H9 (cell line): ENCODE data around the gene CHIT1. TPM values are rescaled to one million over a fixed set of nuclear protein-coding genes. Genes with fewer than 3 reads are reported as not detected.

Source experiments
- DNase-seq: peaks from one replicate; pipeline ENCODE4 v3.0.0-alpha.2; 2017
- H2AFZ ChIP-seq: one replicate; pipeline ENCODE4 v1.6.1; 2013; ENCODE audit warnings: mild to moderate bottlenecking, low read length, control low read depth, moderate library complexity
- H2AK5ac ChIP-seq: 2 replicates; pipeline ENCODE4 v1.6.1; 2013; ENCODE audit warnings: low read length, control low read depth, mixed read lengths; ENCODE audit not compliant: insufficient read length
- H2BK120ac ChIP-seq: one replicate; pipeline ENCODE4 v1.6.1; 2013; ENCODE audit warnings: low read depth, mild to moderate bottlenecking, low read length, control low read depth, inconsistent platforms; ENCODE audit not compliant: poor library complexity, severe bottlenecking
- H2BK12ac ChIP-seq: 2 replicates; pipeline ENCODE4 v1.6.1; 2013; ENCODE audit warnings: low read length, control low read depth, mixed read lengths, low read depth; ENCODE audit not compliant: insufficient read length
- H2BK15ac ChIP-seq: 2 replicates; pipeline ENCODE4 v1.6.1; 2013; ENCODE audit warnings: low read depth, low read length, control low read depth
- H2BK20ac ChIP-seq: one replicate; pipeline ENCODE4 v1.6.1; 2013; ENCODE audit warnings: low read depth, mild to moderate bottlenecking, low read length, control low read depth, inconsistent platforms; ENCODE audit not compliant: poor library complexity, severe bottlenecking
- H2BK5ac ChIP-seq: 2 replicates; pipeline ENCODE4 v1.6.1; 2013; ENCODE audit warnings: low read length, control low read depth, mixed read lengths; ENCODE audit not compliant: insufficient read length
- H3K14ac ChIP-seq: 2 replicates; pipeline ENCODE4 v1.6.1; 2013; ENCODE audit warnings: low read length, control low read depth; ENCODE audit not compliant: insufficient read depth
- H3K18ac ChIP-seq: 2 replicates; pipeline ENCODE4 v1.6.1; 2013; ENCODE audit warnings: low read depth, mild to moderate bottlenecking, mixed read lengths, low read length, control low read depth; ENCODE audit not compliant: insufficient read length
- H3K23ac ChIP-seq: 2 replicates; pipeline ENCODE4 v1.6.1; 2013; ENCODE audit warnings: low read length, control low read depth, mixed read lengths, low read depth; ENCODE audit not compliant: insufficient read length
- H3K23me2 ChIP-seq: 2 replicates; pipeline ENCODE4 v1.6.1; 2013; ENCODE audit warnings: low read depth, mild to moderate bottlenecking, mixed read lengths, low read length, control low read depth; ENCODE audit not compliant: insufficient read length, poor library complexity, severe bottlenecking
- H3K27ac ChIP-seq: 2 replicates; pipeline ENCODE4 v1.5.1; 2013; ENCODE audit warnings: low read length, control low read depth, mixed read lengths, low read depth; ENCODE audit not compliant: insufficient read length
- H3K27me3 ChIP-seq: 2 replicates; pipeline ENCODE4 v1.6.1; 2013; ENCODE audit warnings: low read length, control low read depth, inconsistent platforms; ENCODE audit not compliant: insufficient read depth
- H3K4ac ChIP-seq: 2 replicates; pipeline ENCODE4 v1.6.1; 2013; ENCODE audit warnings: low read depth, mild to moderate bottlenecking, control low read depth, inconsistent platforms, low read length, moderate library complexity
- H3K4me1 ChIP-seq: 2 replicates; pipeline ENCODE4 v1.6.1; 2013; ENCODE audit warnings: low read length, control low read depth, inconsistent platforms; ENCODE audit not compliant: insufficient read depth
- H3K4me2 ChIP-seq: 2 replicates; pipeline ENCODE4 v1.6.1; 2013; ENCODE audit warnings: low read length, control low read depth, mixed read lengths; ENCODE audit not compliant: insufficient read length, insufficient read depth
- H3K56ac ChIP-seq: 2 replicates; pipeline ENCODE4 v1.6.1; 2013; ENCODE audit warnings: low read depth, mild to moderate bottlenecking, mixed read lengths, low read length, control low read depth; ENCODE audit not compliant: insufficient read length
- H3K79me1 ChIP-seq: 2 replicates; pipeline ENCODE4 v1.6.1; 2013; ENCODE audit warnings: low read depth, mild to moderate bottlenecking, moderate library complexity, low read length, control low read depth, inconsistent platforms; ENCODE audit not compliant: insufficient read depth, poor library complexity, severe bottlenecking
- H3K79me2 ChIP-seq: 2 replicates; pipeline ENCODE4 v1.6.1; 2013; ENCODE audit warnings: low read length, control low read depth, inconsistent platforms; ENCODE audit not compliant: insufficient read depth
- H3K9ac ChIP-seq: 2 replicates; pipeline ENCODE4 v1.6.1; 2013; ENCODE audit warnings: low read length, control low read depth, mixed read lengths; ENCODE audit not compliant: insufficient read length; ENCODE audit errors: extremely low read depth
- H3K9me3 ChIP-seq: one replicate; pipeline ENCODE4 v1.6.1; 2013; ENCODE audit warnings: low read depth, low read length, inconsistent platforms; ENCODE audit not compliant: control insufficient read depth
- H3T11ph ChIP-seq: one replicate; pipeline ENCODE4 v1.6.1; 2013; ENCODE audit warnings: mild to moderate bottlenecking, low read length, control low read depth, inconsistent platforms
- H4K20me1 ChIP-seq: one replicate; pipeline ENCODE4 v1.6.1; 2013; ENCODE audit not compliant: control insufficient read depth, insufficient read length, insufficient read depth
- H4K5ac ChIP-seq: 2 replicates; pipeline ENCODE4 v1.6.1; 2013; ENCODE audit warnings: low read depth, mild to moderate bottlenecking, mixed read lengths, low read length, control low read depth; ENCODE audit not compliant: insufficient read length
- H4K8ac ChIP-seq: replicated peaks from 2 replicates; pipeline ENCODE4 v1.6.1; 2013; ENCODE audit warnings: low read length, control low read depth, mixed read lengths, low read depth; ENCODE audit not compliant: insufficient read length
- H4K91ac ChIP-seq: 2 replicates; pipeline ENCODE4 v1.6.1; 2013; ENCODE audit warnings: low read depth, mild to moderate bottlenecking, moderate library complexity, mixed read lengths, low read length, control low read depth; ENCODE audit not compliant: insufficient read length
- H3K27ac Mint-ChIP-seq, 3 experiments: 2 replicates in 2 of 3; 3 replicates in 1 of 3; pipeline ENCODE4 v1.8.0; 2020 to 2021; ENCODE audit warnings: mixed read lengths in 3 of 3, mild to moderate bottlenecking in 1 of 3, moderate library complexity in 1 of 3
- H3K27me3 Mint-ChIP-seq: 2 replicates; pipeline ENCODE4 v1.8.0; 2021; ENCODE audit warnings: low read depth, mild to moderate bottlenecking, moderate library complexity, mixed read lengths
- H3K36me3 Mint-ChIP-seq, 3 experiments: 2 replicates in 2 of 3; 3 replicates in 1 of 3; pipeline ENCODE4 v1.8.0; 2020 to 2021; ENCODE audit warnings: low read depth in 3 of 3, mixed read lengths in 3 of 3; ENCODE audit not compliant: insufficient read depth in 1 of 3
- H3K4me1 Mint-ChIP-seq, 2 experiments: 2 replicates each; pipeline ENCODE4 v1.8.0; 2020; ENCODE audit warnings: mixed read lengths in 2 of 2
- H3K4me3 Mint-ChIP-seq, 2 experiments: 2 replicates in 1 of 2; 3 replicates in 1 of 2; pipeline ENCODE4 v1.8.0; 2020 to 2021; ENCODE audit warnings: mild to moderate bottlenecking in 2 of 2, mixed read lengths in 2 of 2, moderate library complexity in 1 of 2
- H3K9me3 Mint-ChIP-seq, 2 experiments: 2 replicates in 1 of 2; 3 replicates in 1 of 2; pipeline ENCODE4 v1.8.0; 2020; ENCODE audit warnings: mild to moderate bottlenecking in 2 of 2, mixed read lengths in 2 of 2, moderate library complexity in 1 of 2
- CTCF ChIP-seq: fragments of 200-600 bp; sonication (generic); conservative IDR thresholded peaks from 3 replicates; pipeline ENCODE4 v1.8.0; 2021; ENCODE audit warnings: antibody characterized with exemption, mild to moderate bottlenecking
- WGBS: extraction: QIAGEN DNeasy Blood & Tissue Kit; methylation state at CpG from one replicate; pipeline ENCODE4 v1.1.7; 2013; ENCODE audit warnings: missing lambda C conversion rate, low lambda C conversion rate, mixed read lengths; ENCODE audit not compliant: insufficient read length; ENCODE audit errors: extremely low coverage; 5-methylcytosine and 5-hydroxymethylcytosine counted together
- total RNA-seq: library from RNA; stranded (reverse); gene quantifications from 2 replicates; pipeline ENCODE4 v1.2.1, GENCODE V29; 2021

The CHIT1 gene
- total RNA-seq, 1 experiment from 2014 or later, result not detected

GRCh38 chr1:203251466-203251865 lies 22.0 kb upstream of the CHIT1 start:
- Histone ChIP-seq H3K23ac (no peak overlapping the region), H3K18ac (no peak overlapping the region), H3K4ac (no peak overlapping the region), H3K4me1 (no peaks in the 10 kb centered on the region), H2AFZ (no peak overlapping the region), H3K79me2 (peaks cover 2% of the 10 kb centered on the region; the same call in 1 of the 2 replicates), H4K8ac (no peak overlapping the region), H3K9ac (no peak overlapping the region), H3K14ac (no peak overlapping the region), H4K91ac (no peak overlapping the region), H3K4me2 (no peak overlapping the region), H4K5ac (no peak overlapping the region), H3K56ac (no peak overlapping the region), H3K27me3 (no peaks in the 10 kb centered on the region), H2BK20ac (no peak overlapping the region), H2BK12ac (no peak overlapping the region), H3K9me3 (no peaks in the 10 kb centered on the region), H4K20me1 (no peaks in the 10 kb centered on the region), H2BK120ac (no peak overlapping the region), H2BK5ac (no peak overlapping the region), H3T11ph (no peak overlapping the region), H3K23me2 (no peaks in the 10 kb centered on the region), H3K27ac (no peak overlapping the region), H3K79me1 (no peaks in the 10 kb centered on the region), H2AK5ac (no peak overlapping the region), H2BK15ac (no peak overlapping the region)
- Mint-ChIP-seq H3K27ac (no peak overlapping the region), H3K4me1 (no peaks in the 10 kb centered on the region), H3K36me3 (peaks cover 1 to 7% (median 6%) of the 10 kb centered on the region in 3 experiments; a peak in 3 of 7 replicates), H3K4me3 (no peak overlapping the region), H3K9me3 (peaks cover 10 to 14% of the 10 kb centered on the region in 2 experiments), H3K27me3 (peaks cover 46% of the 10 kb centered on the region)
- no peak for DNase-seq
- no peak for TF ChIP-seq CTCF
- no CpG with 5 or more reads among the region's 2 CpGs for WGBS
